Psoas muscle (tissue), 8 donors: Measurements from ENCODE around the gene SPTBN2. TPM values are rescaled to one million over a fixed set of nuclear protein-coding genes. Genes with fewer than 3 reads are reported as not detected.

Experiments used
- ATAC-seq, 4 donors: fragments of 200-7000 bp; cut with Tn5 transposase; one replicate each; pipeline ENCODE4 v1.9.1; 2020; ENCODE audit warnings: moderate library complexity in 3 of 4, mild to moderate bottlenecking in 2 of 4
- DNase-seq, 2 donors: peaks; one replicate each; pipeline ENCODE4 v3.0.0-alpha.2; 2020
- H3K27ac ChIP-seq: fragments of 200-600 bp; one replicate; pipeline ENCODE4 v1.8.0; 2022
- H3K27me3 ChIP-seq, 3 donors: fragments of 200-600 bp in 1 of 3; one replicate each; pipeline versions ENCODE4 v1.6.1 to v1.8.0; 2013 to 2022; ENCODE audit warnings: low read length in 2 of 3, mild to moderate bottlenecking in 2 of 3, moderate library complexity in 1 of 3; ENCODE audit not compliant: insufficient read depth in 3 of 3
- H3K36me3 ChIP-seq, 2 donors: fragments of 200-600 bp in 1 of 2; one replicate each; pipeline versions ENCODE4 v1.6.1 to v1.8.0; 2013 to 2022; ENCODE audit warnings: low read depth in 1 of 2, mild to moderate bottlenecking in 1 of 2, moderate library complexity in 1 of 2; ENCODE audit not compliant: insufficient read depth in 1 of 2
- H3K4me1 ChIP-seq: fragments of 200-600 bp; one replicate; pipeline ENCODE4 v1.8.0; 2022
- H3K4me3 ChIP-seq: fragments of 200-600 bp; one replicate; pipeline ENCODE4 v1.8.0; 2022; ENCODE audit warnings: mild to moderate bottlenecking
- H3K9me3 ChIP-seq: fragments of 200-600 bp; one replicate; pipeline ENCODE4 v1.8.0; 2022
- WGBS, 3 donors: extraction: QIAGEN DNeasy Blood & Tissue Kit; methylation state at CpG; one replicate each; pipeline versions ENCODE4 v1.1.6 to v1.1.7; 2013; 5-methylcytosine and 5-hydroxymethylcytosine counted together
- intact Hi-C, 2 donors: fragments of 100-400 bp; cut with DNase I; formaldehyde crosslinking; loops; one replicate each; pipeline versions ENCODE4 v1.11.0 to v1.14.2; 2022
- long read RNA-seq, 2 donors: library from polyadenylated mRNA; unstranded; transcript quantifications; one replicate each; pipeline ENCODE4 v2.0.0, GENCODE V29; 2021
- polyA plus RNA-seq, 3 donors: library from polyadenylated mRNA; stranded (reverse); fragments of 200-250 nt; gene quantifications; one replicate each; pipeline ENCODE4 v1.2.3, GENCODE V29; 2013
- total RNA-seq, 4 donors: library from RNA; stranded (reverse); fragmentation: NEBNext Ultra II Directional in 2 of 4; extraction: Animal tissue kit (Norgen Biotek cat#: 25700) in 2 of 4; gene quantifications; one replicate each; pipeline versions ENCODE4 v1.2.1 to v1.2.4, GENCODE V29; 2021 to 2023
- TF ChIP-seq, protein P1 (sequence below): fragments of 200-600 bp; IDR thresholded peaks from one replicate; pipeline ENCODE4 v1.8.0; 2022; ENCODE audit warnings: antibody characterized with exemption
- donor health status: healthy with polysubstance abuse.
- donor health status: DM: no; HTN: no; CAD: no; lungs with moderate emphysema.
- donor health status: Bipolar disorder and iron deficiency.
- donor health status: healthy.
- donor health status: DM: yes; HTN: yes; CAD: no.
- donor health status: DM: no; HTN: no; CAD: no.
- donor health status: DM: no; HTN: no; CAD: no.
- donor health status: DM: yes; HTN: yes; CAD: no.

Gene SPTBN2
- 1 to 10 TPM in 1 of 4 donors, under 1 TPM in 3; 0.08 to 1.4 (median 0.72) TPM for total RNA-seq
- under 1 TPM in 2 of 3 donors, not detected in 1; 0.08 to 0.16 TPM for polyA plus RNA-seq
- long read RNA-seq, donor 1: 0 reads
- long read RNA-seq, donor 2: 0 reads

DNA sequence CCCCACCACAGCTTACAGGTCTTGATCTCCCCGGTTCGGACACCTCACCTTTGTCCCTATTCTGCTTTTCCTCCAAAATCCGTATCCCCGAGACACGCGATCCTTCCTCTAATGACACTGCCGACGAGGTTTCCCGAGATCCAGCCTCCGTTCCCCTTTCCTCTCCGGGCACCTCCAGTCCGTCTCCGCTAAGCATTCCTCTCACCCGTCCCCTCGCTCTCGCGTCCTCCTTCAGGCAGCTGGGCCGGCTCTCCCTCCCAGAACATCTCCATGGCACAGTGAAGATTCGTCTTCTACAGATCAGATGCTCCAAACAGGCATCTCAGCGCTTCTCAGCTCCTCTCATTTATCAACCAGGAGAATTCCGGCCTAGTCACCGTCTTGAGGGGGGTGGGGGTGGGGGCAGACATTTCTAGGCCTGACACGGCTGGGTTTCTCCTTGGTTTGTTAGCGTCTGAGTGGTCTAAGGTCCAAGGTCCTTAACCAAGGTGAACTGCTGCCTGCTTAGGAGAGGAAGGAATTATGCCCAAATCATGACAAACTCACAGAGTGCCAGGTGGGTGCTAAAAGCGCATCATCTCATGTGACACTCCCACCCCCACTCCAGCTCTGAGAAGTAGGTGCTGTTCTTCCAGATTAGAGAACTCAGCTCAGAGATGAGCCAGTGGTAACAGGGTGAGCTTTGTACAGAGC, at the start of gene SPTBN2:
Gene SPTBN2, minus strand, starts transcription at position 524 of the 693 bp plus-strand sequence. CDS start 7,976 bp downstream, outside the sequence.
- Histone ChIP-seq H3K27me3 (peaks cover 0 to 57% (median 19%) of the 10 kb centered on the region in 3 donors), H3K36me3 (no peaks in the 10 kb centered on the region), H3K4me1 (no peaks in the 10 kb centered on the region), H3K4me3 (peak within 1 kb of the TSS; percentile 59), H3K27ac (no peak within 1 kb of the TSS), H3K9me3 (no peaks in the 10 kb centered on the region)
- TF ChIP-seq, protein P1, sequence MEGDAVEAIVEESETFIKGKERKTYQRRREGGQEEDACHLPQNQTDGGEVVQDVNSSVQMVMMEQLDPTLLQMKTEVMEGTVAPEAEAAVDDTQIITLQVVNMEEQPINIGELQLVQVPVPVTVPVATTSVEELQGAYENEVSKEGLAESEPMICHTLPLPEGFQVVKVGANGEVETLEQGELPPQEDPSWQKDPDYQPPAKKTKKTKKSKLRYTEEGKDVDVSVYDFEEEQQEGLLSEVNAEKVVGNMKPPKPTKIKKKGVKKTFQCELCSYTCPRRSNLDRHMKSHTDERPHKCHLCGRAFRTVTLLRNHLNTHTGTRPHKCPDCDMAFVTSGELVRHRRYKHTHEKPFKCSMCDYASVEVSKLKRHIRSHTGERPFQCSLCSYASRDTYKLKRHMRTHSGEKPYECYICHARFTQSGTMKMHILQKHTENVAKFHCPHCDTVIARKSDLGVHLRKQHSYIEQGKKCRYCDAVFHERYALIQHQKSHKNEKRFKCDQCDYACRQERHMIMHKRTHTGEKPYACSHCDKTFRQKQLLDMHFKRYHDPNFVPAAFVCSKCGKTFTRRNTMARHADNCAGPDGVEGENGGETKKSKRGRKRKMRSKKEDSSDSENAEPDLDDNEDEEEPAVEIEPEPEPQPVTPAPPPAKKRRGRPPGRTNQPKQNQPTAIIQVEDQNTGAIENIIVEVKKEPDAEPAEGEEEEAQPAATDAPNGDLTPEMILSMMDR: no peak
- ATAC-seq: no peak
- intact Hi-C loops: no loop called here
- WGBS, 3 donors: 21 to 25% (median 23%) methylated on average over 25 of the region's 25 CpGs
- DNase-seq: peak in 1 of 2 donors; percentile 39

DNA sequence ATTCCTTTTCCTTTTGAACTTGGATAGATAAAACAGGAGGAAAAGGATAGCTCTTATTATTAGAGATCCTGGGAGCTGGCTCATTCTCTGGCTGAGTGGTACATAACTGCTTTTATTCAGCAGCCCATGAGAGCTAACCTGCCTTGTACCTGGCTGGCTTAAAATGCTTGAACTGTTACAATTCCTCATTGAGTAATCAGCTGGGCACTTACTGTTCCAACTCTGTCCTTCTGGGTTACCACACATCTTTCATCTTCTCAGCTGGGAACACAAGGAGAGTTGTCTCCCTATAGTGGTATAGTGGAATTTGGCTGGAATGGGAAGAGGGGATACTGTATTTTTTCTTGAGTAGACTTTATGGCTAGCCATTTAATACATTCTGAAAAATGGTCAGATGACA, 39.8 kb upstream of the SPTBN2 start:
- Histone ChIP-seq H3K27me3 (no peaks in the 10 kb centered on the region), H3K4me3 (no peak overlapping the region), H3K27ac (no peak overlapping the region), H3K9me3 (no peaks in the 10 kb centered on the region), H3K36me3 (no peaks in the 10 kb centered on the region), H3K4me1 (no peaks in the 10 kb centered on the region)
- intact Hi-C loops: loop anchor here in 1 of 2 donors (1.0 kb wide), 1 partner anchor 28 kb away; no protein-coding TSS in a partner anchor
- TF ChIP-seq, protein P1: no peak
- ATAC-seq (no peak), DNase-seq (no peak)

DNA sequence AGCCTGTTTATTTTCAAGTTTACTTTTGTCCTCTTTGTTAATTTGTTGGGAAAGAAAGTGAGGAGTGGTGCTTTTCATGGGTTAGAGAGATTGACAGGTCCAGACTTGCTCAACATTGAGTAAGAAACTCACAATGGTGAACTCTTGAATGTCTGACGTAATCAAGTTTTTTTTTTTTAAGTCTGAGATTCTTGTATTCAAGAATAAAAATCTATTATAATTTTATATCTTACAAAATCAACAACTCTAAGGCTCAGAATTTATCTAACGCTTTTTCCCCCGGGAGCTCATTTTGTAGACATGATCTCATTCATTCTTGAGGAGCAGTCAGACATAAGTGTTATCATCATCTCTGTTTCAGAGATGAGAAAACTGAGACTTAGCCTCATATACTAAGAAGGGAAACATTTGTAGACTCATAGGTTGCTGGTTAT, 39.1 kb upstream of the SPTBN2 start:
- no peak for ATAC-seq
- intact Hi-C loops: no loop called here
- TF ChIP-seq, protein P1: no peak
- WGBS, 3 donors: 83 to 88% (median 86%) methylated on average over 3 of the region's 3 CpGs
- H3K9me3 ChIP-seq: no peaks in the 10 kb centered on the region
- H3K27ac ChIP-seq: no peak overlapping the region
- no peaks in the 10 kb centered on the region for H3K4me1 ChIP-seq
- H3K4me3 ChIP-seq: no peak overlapping the region
- no peaks in the 10 kb centered on the region for H3K27me3 ChIP-seq
- no peaks in the 10 kb centered on the region for H3K36me3 ChIP-seq
- no peak for DNase-seq

DNA sequence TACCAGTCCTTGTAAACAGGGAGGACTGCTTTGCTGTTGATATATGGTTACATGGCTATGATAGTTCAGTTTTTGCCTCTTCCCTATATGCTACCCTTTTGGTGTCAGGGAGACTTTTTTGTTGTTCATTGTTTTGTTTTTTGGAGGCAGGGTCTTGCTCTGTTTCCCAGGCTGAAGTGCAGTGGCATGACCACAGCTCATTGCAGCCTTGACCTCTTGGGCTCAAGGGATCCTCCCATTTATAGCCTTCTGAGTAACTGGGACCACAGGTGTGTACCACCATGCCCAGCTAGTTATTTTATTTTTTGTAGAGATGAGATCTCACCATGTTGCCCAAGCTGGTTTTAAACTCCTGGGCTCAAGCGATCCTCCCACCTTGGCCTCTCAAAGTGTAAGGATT, 38.6 kb upstream of the SPTBN2 start:
- Histone ChIP-seq H3K27me3 (no peaks in the 10 kb centered on the region), H3K36me3 (no peaks in the 10 kb centered on the region), H3K9me3 (no peaks in the 10 kb centered on the region), H3K4me3 (no peak overlapping the region), H3K27ac (no peak overlapping the region), H3K4me1 (no peaks in the 10 kb centered on the region)
- intact Hi-C loops: no loop called here
- ATAC-seq: no peak
- TF ChIP-seq, protein P1: no peak
- DNase-seq: no peak
- WGBS, 3 donors: 97 to 100% (median 100%) methylated on average over 1 of the region's 1 CpG

DNA sequence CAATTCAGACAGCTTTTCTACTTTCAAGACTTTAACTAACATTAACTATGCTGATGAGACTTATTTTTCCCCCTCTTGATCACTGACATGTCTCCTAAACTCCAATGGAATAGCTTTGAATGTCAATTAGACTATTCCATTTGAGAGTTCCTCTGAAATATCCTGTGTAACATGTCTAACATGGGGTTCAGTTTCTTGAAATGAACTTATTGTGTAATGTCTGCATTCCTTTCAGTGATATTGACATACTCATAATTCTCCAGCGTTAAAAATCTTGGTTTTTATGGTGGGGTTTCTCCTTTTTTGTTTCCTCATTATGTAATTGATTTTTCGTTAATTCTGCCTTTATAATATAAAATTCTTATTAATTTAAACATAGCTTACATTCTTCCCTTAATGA, 37.7 kb upstream of the SPTBN2 start:
- intact Hi-C loops: no loop called here
- H3K9me3 ChIP-seq: no peaks in the 10 kb centered on the region
- no peaks in the 10 kb centered on the region for H3K36me3 ChIP-seq
- DNase-seq (no peak), ATAC-seq (no peak)
- 89 to 94% (median 93%) methylated on average over 2 of the region's 2 CpGs for WGBS, 3 donors
- H3K4me1 ChIP-seq: no peaks in the 10 kb centered on the region
- H3K4me3 ChIP-seq: no peak overlapping the region
- no peak overlapping the region for H3K27ac ChIP-seq
- no peaks in the 10 kb centered on the region for H3K27me3 ChIP-seq
- TF ChIP-seq, protein P1: no peak
